GM18861 (cell line): ENCODE data around the gene CARD19.
"Not testable (repeated sequence)": the region's sequence is repeated elsewhere in the genome, so short reads cannot be mapped to it uniquely, and the experiment has no call there.

Source experiments
- ATAC-seq: cut with Tn5 transposase; IDR thresholded peaks from one replicate; pipeline ENCODE4 v1.9.1; 2021; ENCODE audit not compliant: unreplicated experiment

CARD19 gene

GRCh38 chr9:93099551-93100275, 3.7 kb downstream of the CARD19 start:
- ATAC-seq = no peak

- no peak for ATAC-seq
Measured at GRCh38 chr9:93100276-93100636, 4.2 kb downstream of the CARD19 start.

GRCh38 chr9:93101086-93101485, 5.1 kb downstream of the CARD19 start:
- ATAC-seq = not testable (repeated sequence)

GRCh38 chr9:93105620-93106019, 9.6 kb downstream of the CARD19 start:
- no peak for ATAC-seq

- no peak for ATAC-seq
Measured at GRCh38 chr9:93107151-93107824, 11.3 kb downstream of the CARD19 start.

GRCh38 chr9:93107825-93108161, 11.8 kb downstream of the CARD19 start:
- no peak for ATAC-seq

- ATAC-seq = no peak
Measured at GRCh38 chr9:93108291-93109041, 12.4 kb downstream of the CARD19 start.

- no peak for ATAC-seq
Measured at GRCh38 chr9:93110311-93110855, 14.4 kb downstream of the CARD19 start.

GRCh38 chr9:93111001-93111370, 15.0 kb downstream of the CARD19 start:
- no peak for ATAC-seq

- ATAC-seq = no peak
Measured at GRCh38 chr9:93111371-93112115, 15.5 kb downstream of the CARD19 start.

- ATAC-seq = no peak
Measured at GRCh38 chr9:93112116-93112863, 16.3 kb downstream of the CARD19 start.

- no peak for ATAC-seq
Measured at GRCh38 chr9:93112864-93113389, 16.9 kb downstream of the CARD19 start.

GRCh38 chr9:93114169-93114983, 18.4 kb downstream of the CARD19 start:
- ATAC-seq = no peak

GRCh38 chr9:93114984-93115335, 18.9 kb downstream of the CARD19 start:
- ATAC-seq = no peak

- no peak for ATAC-seq
Measured at GRCh38 chr9:93115486-93116071, 19.6 kb downstream of the CARD19 start.

GRCh38 chr9:93116072-93116961, 20.3 kb downstream of the CARD19 start:
- ATAC-seq = no peak

GRCh38 chr9:93117521-93117920, 21.5 kb downstream of the CARD19 start:
- not testable (repeated sequence) for ATAC-seq
